Activated gamma-delta T cell (primary cell): Measurements from ENCODE around the gene TRPC4.

Experiments used
- DNase-seq: peaks from one replicate; lab custom pipeline; 2025; lab: John Stamatoyannopoulos, UW
- total RNA-seq, 2 donors: gene quantifications; one replicate each; lab custom pipeline; 2026; lab: John Stamatoyannopoulos, UW

Gene TRPC4
- 0 reads per million in 2 donors for total RNA-seq

GRCh38 chr13:37869756-37870488 is at the start of gene TRPC4:
Gene TRPC4 (minus strand): TSS chr13:37869772. CDS start chr13:37783333, 86,439 bp downstream.
- DNase-seq, result no peak

DNA sequence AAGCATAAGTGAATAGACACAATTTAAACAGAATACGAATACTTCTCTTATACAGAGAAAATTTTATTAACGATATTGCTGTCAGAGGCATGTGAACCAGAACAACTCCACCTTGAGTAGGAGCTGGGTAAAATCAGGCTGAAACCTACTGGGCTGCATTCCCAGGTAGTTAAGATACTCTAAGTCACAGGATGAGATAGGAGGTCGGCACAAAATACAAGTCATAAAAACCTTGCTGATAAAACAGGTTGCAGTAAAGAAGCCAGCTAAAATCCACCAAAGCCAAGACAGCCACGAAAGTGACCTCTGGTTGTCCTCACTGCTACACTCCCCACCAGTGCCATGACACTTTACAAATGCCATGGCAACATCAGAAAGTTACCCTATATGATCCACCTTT is 49.2 kb upstream of the TRPC4 start:
- DNase-seq, result no peak

GRCh38 chr13:37918116-37918714 is 48.6 kb upstream of the TRPC4 start:
- no peak for DNase-seq

GRCh38 chr13:37914781-37915391 is 45.3 kb upstream of the TRPC4 start:
- no peak for DNase-seq

DNA sequence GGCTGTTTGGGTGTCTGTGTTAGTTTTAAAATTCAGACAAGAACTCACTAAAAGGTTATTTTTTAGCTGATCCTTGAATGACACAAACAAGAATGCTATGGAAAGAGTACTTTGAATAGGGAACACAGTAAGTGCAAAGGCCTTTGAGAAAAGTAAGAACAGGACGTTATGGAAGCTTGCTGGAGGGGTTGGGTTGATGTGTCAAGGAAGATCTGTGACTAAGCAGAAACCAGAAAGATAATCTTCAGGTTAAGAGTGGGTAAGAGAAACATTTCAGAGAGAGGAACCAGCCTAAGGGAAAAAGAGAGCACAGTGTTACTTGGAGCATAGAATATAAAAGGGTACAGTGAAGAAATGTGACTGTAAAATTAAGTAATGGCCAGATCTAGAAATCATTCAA is 41.2 kb upstream of the TRPC4 start:
- no peak for DNase-seq

GRCh38 chr13:37906880-37907279 is 37.3 kb upstream of the TRPC4 start:
- DNase-seq, result no peak

DNA sequence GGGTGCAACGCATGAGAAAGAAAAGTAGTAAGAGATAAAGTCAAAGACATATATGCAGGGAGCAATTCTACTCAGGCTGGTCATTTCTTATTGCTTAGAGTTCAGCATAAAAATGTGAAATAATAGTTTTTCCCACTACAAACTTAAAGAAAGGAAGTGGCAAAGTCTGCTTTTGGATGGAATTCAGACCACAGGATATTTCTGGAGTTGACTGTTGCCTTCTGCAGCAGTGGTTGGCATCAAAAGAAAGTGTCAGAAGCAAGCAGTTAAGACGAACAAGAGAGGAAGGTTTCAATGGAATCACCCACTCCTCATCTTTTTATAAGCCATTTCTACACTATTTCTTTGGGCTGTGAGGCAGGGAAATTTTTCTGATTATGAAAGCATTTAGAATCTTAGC is 36.2 kb upstream of the TRPC4 start:
- no peak for DNase-seq

DNA sequence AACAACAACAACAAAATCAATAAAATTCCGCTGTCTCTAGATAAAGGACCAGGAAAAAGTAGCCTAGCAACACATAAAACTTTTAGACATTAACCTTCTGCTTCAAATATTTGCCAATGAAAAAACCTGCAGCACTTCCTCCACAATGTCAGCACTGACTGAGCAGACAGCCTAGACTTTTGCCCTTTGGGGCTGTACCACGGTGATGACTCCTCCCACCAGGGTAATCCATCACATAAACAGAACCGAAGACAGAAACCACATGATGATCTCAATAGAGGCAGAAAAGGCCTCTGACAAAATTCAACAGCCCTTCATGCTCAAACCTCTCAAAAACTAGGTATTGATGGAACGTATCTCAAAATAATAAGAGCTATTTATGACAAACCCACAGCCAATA is 30.2 kb upstream of the TRPC4 start:
- no peak for DNase-seq

DNA sequence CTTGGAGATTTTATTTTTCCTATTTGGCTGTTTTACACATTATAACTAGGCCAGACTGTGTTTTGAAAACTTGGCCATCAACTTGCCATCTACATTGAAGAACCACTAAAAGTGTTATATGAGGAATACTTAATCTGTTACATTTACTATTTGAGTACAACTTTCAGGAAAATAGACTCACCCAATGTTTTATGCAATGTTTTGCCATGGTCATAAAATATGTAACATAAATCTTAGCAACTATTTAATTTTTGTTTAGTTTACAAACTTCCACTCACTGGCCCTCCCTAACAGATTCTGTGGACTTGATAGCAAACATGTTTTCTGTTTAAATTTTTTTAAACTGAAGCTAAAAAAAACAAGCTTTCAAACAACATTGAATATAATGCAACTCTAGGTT is 23.7 kb upstream of the TRPC4 start:
- no peak for DNase-seq

DNA sequence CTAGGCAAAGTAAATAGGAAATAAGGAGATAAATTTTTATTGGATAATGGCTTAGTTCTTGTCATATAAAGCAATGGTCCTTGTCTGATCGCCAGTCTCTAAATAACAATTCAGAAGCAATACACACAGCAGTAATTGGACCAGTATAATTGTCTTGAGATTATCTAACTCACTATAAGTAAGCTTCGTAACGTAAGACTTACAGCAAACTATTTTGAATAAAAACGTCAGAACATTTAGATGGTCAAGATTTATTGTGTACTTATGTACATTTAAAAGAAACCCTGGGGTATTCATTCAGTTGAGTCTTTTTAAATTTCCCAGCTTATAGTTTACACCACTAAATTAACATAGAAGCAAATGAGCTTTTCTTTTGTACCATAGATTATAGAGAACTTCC is 20.2 kb upstream of the TRPC4 start:
- no peak for DNase-seq

GRCh38 chr13:37889102-37889501 is 19.5 kb upstream of the TRPC4 start:
- no peak for DNase-seq

GRCh38 chr13:37886879-37887278 is 17.3 kb upstream of the TRPC4 start:
- no peak for DNase-seq

GRCh38 chr13:37884674-37885073 is 15.1 kb upstream of the TRPC4 start:
- DNase-seq, result no peak

GRCh38 chr13:37884026-37884425 is 14.5 kb upstream of the TRPC4 start:
- no peak for DNase-seq

DNA sequence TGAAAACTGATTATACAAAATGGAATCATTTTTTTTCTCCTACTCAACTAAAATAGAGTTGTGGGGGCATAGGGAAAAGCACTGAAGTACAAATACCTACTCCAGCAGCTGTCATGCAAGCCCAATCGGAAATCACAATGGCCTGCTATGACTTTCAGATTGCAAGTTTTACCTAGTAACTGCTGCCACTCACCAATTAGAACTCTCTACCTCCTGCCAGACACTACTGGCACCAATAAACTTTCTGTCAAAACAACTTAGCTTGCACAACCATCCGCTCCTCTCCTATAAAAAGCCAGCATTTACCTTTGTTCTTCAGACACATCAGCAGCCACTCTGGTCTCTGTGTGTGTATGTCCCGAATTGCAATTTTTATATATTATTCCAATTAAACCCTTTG is 9.3 kb upstream of the TRPC4 start:
- no peak for DNase-seq

DNA sequence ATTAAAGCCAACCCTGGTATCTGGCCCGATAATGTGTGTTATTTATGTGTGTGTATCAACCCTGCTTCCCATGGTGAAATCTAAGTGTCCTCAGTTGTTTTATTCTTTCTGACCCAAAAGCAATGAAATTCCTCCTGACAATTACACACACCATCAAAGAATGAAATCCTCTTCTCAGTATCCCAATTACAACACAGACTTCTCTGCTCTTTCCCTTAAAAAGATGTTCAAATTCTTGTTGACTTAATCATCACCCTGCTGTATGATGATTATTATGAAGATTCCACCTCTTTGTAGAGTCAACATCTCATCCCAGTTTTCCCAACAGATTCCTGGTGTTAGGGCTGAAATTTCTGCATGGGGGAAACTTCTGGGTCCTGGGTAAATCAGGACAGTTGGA is 8.9 kb upstream of the TRPC4 start:
- DNase-seq, result no peak

- no peak for DNase-seq
Measured at GRCh38 chr13:37870895-37871550, 1.5 kb upstream of the TRPC4 start.

GRCh38 chr13:37870489-37870845 is 895 bp upstream of the TRPC4 start:
- no peak for DNase-seq

DNA sequence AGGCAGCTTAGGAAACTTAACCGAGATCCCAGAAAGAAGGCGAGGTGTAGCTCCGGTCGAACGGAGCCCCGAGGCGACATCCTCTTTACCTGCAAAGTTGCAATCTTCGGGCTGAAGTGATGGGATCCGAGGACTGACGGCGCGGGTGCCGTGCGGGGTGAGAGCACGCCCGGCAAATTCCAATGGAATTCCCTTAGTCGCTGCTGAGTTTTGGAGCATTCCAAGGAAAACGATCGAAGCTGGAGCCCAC is 141 bp downstream of the TRPC4 start:
- DNase-seq, result no peak

DNA sequence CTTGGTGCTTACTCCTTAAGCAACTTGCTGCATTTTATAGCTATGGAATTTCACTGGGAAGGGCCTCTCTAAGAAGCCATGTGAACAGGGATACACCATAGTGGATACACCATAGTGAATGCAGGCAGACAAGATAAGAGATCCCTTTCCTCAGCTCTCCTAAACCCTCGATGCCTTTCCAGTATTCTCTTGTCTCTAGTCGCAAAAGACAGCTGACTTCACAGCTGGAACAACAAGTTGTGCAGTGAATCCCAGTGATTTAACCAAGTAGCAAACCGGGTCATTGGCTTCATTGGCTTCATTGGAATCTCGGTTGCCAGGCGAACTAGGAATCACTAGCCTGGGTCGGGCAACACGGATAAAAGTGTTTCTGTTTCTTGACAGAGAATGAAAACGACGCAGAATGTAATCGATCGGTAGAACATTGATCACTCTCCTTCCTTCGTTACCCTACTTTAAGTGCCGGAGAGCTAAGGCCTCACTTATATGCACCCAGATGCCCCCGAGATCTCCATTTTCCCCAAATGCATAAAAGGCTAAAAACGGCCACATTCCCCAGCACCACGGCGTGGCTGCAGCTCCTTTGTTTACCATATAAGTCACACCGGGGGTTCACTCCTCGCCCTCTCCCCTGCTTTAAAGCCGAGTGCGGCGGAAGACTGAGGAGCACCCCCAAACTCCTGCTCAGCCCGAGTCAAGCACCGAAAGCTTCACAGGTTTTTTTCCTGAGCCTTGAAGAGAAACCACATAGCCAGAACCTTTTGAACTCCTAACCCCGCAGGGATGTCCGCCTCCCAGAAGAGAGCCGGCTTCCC is 674 bp downstream of the TRPC4 start:
- DNase-seq, result no peak

DNA sequence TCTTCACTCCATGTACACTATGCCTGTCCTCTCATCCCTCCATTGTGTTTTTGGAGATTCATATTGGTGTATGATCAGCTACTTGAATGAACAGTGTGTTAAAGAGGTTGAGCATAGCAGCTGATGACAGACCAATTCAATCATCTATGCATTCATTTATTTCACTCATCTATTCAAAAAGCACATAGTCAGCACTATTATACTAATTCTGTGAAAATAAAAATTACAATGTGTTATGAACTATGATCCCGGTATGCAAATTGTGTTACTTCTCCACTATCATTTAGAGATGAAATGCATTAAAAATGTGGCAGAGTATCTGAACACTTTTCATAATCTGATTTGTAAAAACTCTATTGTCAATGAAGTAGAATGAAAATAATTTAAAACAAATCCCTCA is 5.9 kb downstream of the TRPC4 start:
- DNase-seq, result no peak

- DNase-seq, result no peak
Measured at GRCh38 chr13:37835392-37835791, 34.2 kb downstream of the TRPC4 start.
